ENCODE data around the gene CCT5. TPM values are rescaled to one million over a fixed set of nuclear protein-coding genes. Genes with fewer than 3 reads are reported as not detected.
"Not testable (repeated sequence)": the region's sequence is repeated elsewhere in the genome, so short reads cannot be mapped to it uniquely, and the experiment has no call there.

CCT5 gene
- polyA plus RNA-seq, 1 experiment: 374 TPM

DNA sequence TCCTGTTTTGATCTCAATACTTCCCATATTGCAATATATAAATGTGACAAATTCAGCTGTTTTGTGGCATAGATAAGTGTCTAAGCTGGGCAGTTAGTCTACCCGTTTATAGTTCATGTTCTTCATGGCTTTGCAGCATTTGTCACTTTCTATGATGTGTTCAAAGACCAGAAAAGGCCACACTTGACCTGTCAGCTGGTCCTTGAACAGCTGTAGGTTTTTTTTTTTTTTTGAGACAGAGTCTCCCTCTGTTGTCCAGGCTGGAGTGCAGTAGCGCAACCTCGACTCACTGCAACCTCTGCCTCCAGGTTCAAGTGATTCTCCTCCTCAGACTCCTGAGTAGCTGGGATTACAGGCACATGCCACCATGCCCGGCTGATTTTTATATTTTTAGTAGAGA lies 29.2 kb downstream of the CCT5 start:
- Histone ChIP-seq H3K4me3 (ENCODE audit: low read depth, low read length) (no peak overlapping the region), H3K27me3 (ENCODE audit: control insufficient read depth, insufficient read depth, low read length) (no peaks in the 10 kb centered on the region), H3K36me3 (ENCODE audit: control insufficient read depth, insufficient read depth, low read length) (no peaks in the 10 kb centered on the region; the same call in 1 of the 2 replicates)
- CTCF ChIA-PET: no interaction called here
- no peak for TF ChIP-seq CTCF (IDR thresholded peaks at IDR 0.05; ENCODE audit: insufficient read depth, low read depth, low read length)
- POLR2A ChIA-PET: no interaction called here
- DNase-seq (ENCODE audit: low read depth): no peak

- ChIA-PET POLR2A (no interaction called here), CTCF (interaction anchor here (1.4 kb wide), 1 partner anchor 138 kb away, joined by 3 read pairs; no protein-coding TSS in a partner anchor)
- Histone ChIP-seq H3K27me3 (ENCODE audit: control insufficient read depth, insufficient read depth, low read length) (no peaks in the 10 kb centered on the region), H3K4me3 (ENCODE audit: low read depth, low read length) (no peak overlapping the region), H3K36me3 (ENCODE audit: control insufficient read depth, insufficient read depth, low read length) (no peaks in the 10 kb centered on the region; the same call in 1 of the 2 replicates)
- TF ChIP-seq CTCF (IDR thresholded peaks at IDR 0.05; ENCODE audit: insufficient read depth, low read depth, low read length): no peak
- DNase-seq (ENCODE audit: low read depth): no peak
Observed at GRCh38 chr5:10279925-10280720, 30.0 kb downstream of the CCT5 start.

- CTCF ChIA-PET: interaction anchor here (0.7 to 1.8 kb wide), 38 partner anchors 8 to 573 kb away, joined by 3 to 22 read pairs (median 4); partner anchors contain the start of gene MARCHF6
Observed at GRCh38 chr5:10283927-10284635, 34.0 kb downstream of the CCT5 start.

DNA sequence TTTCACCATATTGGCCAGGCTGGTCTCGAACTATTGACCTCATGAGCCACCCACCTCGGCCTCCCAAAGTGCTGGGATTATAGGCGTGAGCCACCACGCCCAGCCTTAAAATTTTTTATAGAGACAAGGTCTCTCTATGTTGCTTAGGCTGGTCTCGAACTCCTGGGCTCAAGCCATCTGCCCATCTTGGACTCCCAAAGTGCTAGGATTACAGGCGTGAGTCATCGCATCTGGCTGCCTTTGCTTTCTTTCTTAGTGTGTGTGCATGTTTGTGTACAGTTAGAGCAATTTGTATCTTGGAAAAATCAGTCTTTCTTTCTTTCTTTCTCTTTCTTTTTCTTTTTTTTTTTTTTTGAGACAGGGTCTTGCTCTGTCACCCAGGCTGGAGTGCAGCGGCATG lies 35.3 kb downstream of the CCT5 start:
- H3K27me3 ChIP-seq (ENCODE audit: control insufficient read depth, insufficient read depth, low read length); DNase-seq (ENCODE audit: low read depth); POLR2A ChIA-PET; H3K4me3 ChIP-seq (ENCODE audit: low read depth, low read length): not testable (repeated sequence)
- CTCF ChIA-PET: interaction anchor here (1.0 to 1.7 kb wide), 2 partner anchors 19 to 139 kb away, joined by 3 to 5 read pairs; no protein-coding TSS in a partner anchor
- H3K36me3 ChIP-seq (ENCODE audit: control insufficient read depth, insufficient read depth, low read length): peaks cover 11% of the 10 kb centered on the region

More at GRCh38 chr5:10283927-10284635, 34.0 kb downstream of the CCT5 start:
- DNase-seq (ENCODE audit: low read depth): no peak
- POLR2A ChIA-PET: no interaction called here
- Histone ChIP-seq H3K36me3 (ENCODE audit: control insufficient read depth, insufficient read depth, low read length) (peaks cover 4% of the 10 kb centered on the region), H3K27me3 (ENCODE audit: control insufficient read depth, insufficient read depth, low read length) (no peaks in the 10 kb centered on the region), H3K4me3 (ENCODE audit: low read depth, low read length) (no peak overlapping the region)
- TF ChIP-seq CTCF (IDR thresholded peaks at IDR 0.05; ENCODE audit: insufficient read depth, low read depth, low read length): peak; percentile 96

DNA sequence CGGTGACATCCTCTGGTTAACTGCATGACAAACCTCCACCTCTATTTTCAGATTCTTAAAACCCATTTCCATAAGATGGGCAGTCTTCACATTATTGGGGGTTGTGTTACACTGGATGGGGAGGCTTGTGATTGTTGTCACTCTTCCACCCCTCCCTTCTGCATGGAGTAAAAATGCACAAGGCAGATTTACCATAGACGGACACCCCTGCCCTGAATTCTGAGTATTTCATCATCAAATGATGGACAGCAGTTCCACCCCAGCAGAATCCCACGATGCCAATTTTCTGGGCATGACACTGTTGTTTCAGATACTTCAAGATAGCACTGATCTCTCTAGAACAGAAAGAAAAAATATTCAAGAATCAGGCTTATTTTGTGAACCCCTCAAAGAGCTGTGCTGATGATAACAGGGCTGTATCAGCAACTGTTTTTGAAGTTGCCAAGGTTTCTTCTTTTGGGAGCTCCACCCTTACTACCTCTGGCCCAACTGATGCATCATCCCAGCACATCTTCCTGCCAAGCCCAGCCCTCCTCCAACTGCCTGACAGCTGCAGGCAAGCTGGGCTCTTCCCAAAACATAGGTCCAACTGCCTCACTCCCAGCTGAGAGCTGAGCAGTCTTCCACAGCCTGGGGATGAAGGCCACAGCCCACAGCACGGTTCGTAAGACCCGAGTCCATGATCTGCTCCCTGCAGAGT lies 36.2 kb downstream of the CCT5 start:
- POLR2A ChIA-PET: interaction anchor here (0.5 kb wide), 1 partner anchor 262 kb away, joined by 4 read pairs; no protein-coding TSS in a partner anchor
- no peak for TF ChIP-seq CTCF (IDR thresholded peaks at IDR 0.05; ENCODE audit: insufficient read depth, low read depth, low read length)
- no peak overlapping the region for H3K4me3 ChIP-seq (ENCODE audit: low read depth, low read length)
- H3K36me3 ChIP-seq (ENCODE audit: control insufficient read depth, insufficient read depth, low read length): peaks cover 11% of the 10 kb centered on the region
- no peak for DNase-seq (ENCODE audit: low read depth)
- no peaks in the 10 kb centered on the region for H3K27me3 ChIP-seq (ENCODE audit: control insufficient read depth, insufficient read depth, low read length)
- CTCF ChIA-PET: interaction anchor here (0.7 to 1.7 kb wide), 5 partner anchors 9 to 144 kb away, joined by 3 to 5 read pairs (median 3); no protein-coding TSS in a partner anchor
